ENCODE results near the gene THAP11.

- TF ChIP-seq CTCF (IDR thresholded peaks at IDR 0.05) (no peak), POLR2A (IDR thresholded peaks at IDR 0.05) (no peak), EP300 (IDR thresholded peaks at IDR 0.05) (no peak), POLR2AphosphoS5 (IDR thresholded peaks at IDR 0.05) (peak in 2 of 3 donors; percentile 17 to 77)
Measured at GRCh38 chr16:67857547-67858233, 15.6 kb downstream of the THAP11 start.

All from stomach (tissue), 4 donors.